Stimulated activated CD8-positive, alpha-beta memory T cell treated with anti-CD3 and anti-CD28 coated beads, Interleukin-12 subunit alpha, Interleukin-12 subunit beta, amount 100 ng/mL, for 24 hours (primary cell): Measurements from ENCODE around the gene DPYSL4.

ENCODE experiments used
- DNase-seq: peaks from one replicate; pipeline ENCODE4 v3.0.0-alpha.2; 2020; ENCODE audit errors: extremely low read depth

DPYSL4 gene

DNA sequence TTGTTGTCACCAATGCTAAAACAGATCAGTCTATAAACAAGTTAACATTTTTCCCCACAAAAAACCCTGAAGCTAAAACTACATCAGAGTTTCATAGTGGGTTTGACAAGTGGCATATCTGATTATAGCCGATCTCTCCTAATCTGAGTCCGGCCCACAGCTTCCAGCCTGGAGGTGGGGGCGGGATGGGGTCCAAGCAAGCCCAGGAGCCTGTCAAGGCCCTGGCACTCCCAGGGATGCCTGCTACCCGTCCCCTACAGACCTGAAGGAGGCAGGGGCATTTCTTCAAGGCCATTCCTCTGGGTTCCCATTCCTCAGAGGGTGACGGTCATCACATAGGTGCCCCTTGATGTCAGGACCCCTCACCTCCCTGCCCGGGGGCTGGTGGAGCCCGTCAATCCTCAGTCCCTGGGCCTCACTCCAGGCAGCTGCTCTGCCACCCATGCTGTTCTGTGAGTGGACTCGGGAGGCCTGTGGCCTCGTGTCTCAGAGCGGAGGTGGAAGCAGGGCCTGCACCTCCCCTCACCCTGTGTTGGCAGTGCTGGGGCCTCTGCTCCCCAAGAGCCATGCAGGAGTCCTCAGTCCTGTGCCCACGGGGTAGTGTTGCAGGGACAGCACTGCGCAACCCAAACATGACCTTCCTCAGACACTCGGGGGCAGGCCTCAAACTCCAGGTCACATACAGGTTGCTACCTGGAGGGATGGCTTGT lies 8.8 kb downstream of the DPYSL4 start:
- no peak for DNase-seq

DNA sequence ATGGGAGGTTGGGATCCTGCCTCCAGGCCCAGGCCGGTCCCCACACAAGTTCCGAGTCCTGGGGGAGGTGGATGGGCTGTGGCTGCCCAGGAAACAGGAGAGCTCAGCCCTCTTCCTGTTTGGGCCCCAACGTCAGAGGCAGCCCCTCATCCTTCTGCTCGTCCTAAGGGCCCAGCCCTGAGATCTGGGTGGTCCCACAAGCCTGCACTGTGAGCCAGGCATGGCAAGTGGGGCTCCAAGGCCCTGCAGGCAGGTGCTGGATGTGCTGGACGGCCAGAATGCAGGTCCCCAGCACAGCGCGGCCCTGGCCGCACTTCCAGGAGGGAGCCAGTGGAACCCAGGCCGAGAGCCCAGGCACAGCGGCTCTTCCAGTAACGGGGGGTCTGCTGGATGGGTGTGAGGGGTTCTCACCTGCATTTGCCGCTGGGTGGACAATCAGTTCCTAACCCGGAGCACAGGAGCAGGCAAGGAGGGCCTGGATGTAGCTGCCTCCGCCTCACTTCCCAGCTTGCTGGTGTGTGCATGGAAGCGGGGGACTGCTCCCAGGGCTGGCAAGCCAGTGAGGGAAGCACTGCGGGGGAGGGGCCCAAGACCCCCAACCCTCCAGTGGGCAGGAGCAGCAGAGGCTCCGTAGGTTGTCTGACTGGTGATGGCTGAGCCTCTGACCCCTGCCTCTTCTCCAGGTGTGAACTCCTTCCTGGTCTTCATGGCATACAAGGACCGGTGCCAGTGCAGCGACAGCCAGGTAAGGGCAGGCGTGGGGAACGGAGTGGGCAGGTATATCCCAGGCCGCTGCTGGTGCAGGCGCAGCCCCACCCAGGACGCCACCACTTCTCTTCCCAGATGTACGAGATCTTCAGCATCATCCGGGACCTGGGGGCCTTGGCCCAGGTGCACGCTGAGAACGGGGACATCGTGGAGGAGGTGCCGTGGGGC lies 9.7 kb downstream of the DPYSL4 start:
- DNase-seq: no peak

DNA sequence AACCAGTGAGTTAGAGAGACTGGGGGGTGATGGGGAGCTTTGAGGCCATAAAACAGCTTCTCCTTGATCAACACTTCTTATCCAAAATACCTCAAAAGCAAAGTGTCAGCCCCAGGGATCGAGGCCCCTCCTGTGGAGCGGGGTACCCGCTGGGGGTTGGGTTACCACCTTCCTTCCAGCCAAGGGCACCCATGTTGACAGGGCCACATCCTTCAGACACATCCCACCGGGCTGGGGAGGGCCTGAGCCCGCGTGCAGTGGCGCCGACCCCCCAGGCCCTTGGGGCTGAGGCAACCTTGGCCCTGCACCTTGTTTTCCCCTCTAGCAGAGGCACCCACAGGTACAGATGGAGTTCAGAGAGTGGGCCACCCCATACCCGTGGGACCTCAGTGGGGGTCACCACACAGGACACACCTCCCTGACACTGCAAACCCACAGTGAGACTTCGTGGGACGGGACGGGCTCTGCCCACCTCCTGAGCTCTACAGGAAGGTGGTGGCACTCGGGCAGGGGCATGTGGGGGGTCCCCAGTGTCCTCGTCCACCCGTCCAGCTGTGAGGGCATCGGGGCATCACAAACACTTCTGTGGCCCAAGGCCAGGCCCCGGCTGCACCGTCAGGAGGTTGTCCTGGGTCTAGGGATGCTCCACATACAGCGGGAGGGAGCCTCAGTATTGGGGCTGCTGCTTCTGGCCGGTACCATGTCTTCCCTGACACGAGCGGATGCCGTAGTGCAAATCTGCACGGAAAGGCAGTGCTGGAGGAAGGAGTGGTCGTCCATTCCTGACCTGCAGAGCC lies 10.7 kb downstream of the DPYSL4 start:
- no peak for DNase-seq

DNA sequence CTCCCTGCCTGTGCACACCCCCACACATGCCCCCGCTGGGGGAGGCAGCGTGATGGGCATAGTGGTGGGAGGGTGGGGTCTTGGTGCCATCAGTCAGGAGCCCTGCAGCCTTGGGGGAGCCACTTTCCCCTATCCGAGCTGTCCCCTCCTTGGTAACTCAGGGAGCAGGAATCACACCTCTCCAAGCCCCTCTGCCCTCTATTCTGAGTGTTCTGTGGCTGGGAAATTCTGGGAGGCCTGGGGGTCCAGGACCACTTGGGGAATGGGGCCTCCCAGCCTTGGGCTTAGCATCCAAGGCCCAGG lies 11.3 kb downstream of the DPYSL4 start:
- DNase-seq: no peak

DNA sequence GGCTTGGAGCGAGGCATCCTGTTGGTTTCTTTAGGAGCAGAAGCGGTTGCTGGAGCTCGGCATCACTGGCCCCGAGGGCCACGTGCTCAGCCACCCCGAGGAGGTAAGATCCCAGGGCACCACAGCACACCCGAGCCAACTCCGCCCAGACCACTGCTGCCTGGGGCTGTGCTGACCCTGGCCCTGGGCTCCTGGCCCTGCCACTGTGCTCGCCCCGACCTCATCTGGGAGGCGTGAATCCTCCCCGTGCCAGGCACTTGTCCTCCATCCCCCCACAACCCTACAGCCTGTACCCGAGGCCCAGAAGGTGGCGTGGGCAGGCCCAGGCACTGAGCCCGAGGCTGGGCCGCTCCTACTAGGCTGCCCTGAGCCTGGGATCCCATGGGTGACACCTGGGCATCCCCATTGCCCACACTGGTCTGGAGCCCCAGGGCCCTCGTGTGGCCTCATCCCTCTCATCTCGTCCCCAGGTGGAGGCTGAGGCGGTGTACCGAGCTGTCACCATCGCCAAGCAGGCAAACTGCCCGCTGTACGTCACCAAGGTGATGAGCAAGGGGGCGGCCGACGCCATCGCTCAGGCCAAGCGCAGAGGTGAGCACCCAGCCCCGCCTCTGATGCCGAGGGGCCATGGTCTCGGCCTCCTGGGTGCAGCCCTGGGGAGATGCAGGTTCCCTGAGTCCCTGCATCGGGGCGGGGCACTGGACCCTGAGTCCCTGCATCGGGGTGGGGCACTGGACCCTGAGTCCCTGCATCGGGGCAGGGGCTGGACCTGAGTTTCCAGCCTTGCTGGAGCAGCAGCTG lies 11.8 kb downstream of the DPYSL4 start:
- DNase-seq: no peak

DNA sequence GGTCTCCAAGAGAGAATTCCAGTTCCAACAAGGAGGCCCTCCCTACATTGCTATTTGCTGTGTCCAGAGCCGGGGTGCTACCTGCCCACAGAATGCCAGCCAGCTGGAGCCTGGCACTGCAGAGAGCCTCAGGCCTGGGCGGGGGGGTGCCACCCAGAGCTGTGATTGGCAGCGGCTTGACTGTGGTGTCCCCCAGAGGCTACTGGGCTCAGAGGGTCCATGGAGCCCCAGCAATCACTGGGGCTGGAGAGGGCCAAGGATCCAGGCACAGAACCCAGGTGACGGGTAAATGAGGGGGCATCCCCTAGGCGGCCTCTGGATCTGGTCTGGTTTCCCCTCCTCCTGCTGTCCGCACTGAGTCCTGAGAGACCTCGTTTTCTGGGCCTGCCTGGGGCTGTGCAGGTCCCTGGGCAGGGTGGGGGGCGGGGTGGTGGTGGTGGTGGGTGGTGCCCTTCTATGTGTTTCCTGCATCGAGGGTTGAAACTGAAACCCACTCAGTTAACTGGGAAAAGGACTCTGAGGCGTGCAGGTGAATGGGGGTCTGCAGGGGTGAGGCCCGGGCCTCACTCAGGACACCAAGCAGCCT lies 12.6 kb downstream of the DPYSL4 start:
- DNase-seq: no peak

DNA sequence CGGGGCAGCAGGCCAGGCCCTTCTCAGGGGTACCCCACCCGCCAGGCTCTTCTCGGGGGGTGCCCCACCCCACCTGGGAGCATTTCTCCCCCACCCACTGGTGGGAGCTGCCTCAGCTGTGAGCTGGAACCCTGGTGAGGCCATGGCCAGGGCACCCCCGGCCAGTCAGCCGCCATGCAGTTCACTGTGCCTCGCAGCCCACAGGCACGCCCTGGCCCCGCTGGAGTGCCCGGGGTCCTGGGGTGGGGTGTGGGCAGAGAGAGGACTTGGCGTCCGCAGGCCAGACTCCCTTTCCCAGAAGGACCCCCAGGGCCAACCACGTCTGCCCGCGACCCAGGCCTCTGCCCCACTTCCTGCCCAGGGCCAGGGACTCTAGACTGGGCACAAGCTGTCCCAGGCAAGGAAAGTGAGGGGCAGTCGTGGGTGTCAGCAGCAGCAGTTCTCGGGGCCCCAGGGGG lies 13.1 kb downstream of the DPYSL4 start:
- no peak for DNase-seq

DNA sequence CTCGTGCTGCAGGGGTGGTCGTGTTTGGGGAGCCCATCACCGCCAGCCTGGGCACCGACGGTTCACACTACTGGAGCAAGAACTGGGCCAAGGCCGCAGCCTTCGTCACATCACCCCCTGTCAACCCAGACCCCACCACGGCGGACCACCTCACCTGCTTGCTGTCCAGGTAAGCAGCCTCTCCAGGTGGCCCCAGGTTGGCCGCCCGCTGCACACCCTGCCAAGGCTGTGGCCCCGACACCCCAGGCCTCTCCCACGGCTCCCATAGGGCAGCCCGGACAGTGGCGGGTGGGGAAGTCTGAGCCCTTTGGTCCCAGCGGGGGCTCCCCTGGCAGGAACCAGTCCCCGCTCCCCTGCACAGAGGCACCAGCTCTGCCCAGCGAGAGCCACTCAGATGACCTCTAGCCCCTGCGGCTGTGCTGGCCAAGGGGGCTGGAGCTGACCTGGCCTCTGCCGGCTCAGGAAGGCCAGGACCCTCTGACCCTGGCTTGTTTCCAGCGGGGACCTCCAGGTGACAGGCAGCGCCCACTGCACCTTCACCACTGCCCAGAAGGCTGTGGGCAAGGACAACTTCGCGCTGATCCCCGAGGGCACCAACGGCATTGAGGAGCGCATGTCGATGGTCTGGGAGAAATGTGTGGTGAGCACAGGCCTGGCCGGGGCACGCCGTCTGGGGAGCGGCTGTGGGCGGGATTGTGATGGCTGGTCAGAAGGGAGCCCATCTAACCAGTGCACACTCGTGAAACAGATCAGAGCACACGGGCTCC lies 13.8 kb downstream of the DPYSL4 start:
- no peak for DNase-seq

DNA sequence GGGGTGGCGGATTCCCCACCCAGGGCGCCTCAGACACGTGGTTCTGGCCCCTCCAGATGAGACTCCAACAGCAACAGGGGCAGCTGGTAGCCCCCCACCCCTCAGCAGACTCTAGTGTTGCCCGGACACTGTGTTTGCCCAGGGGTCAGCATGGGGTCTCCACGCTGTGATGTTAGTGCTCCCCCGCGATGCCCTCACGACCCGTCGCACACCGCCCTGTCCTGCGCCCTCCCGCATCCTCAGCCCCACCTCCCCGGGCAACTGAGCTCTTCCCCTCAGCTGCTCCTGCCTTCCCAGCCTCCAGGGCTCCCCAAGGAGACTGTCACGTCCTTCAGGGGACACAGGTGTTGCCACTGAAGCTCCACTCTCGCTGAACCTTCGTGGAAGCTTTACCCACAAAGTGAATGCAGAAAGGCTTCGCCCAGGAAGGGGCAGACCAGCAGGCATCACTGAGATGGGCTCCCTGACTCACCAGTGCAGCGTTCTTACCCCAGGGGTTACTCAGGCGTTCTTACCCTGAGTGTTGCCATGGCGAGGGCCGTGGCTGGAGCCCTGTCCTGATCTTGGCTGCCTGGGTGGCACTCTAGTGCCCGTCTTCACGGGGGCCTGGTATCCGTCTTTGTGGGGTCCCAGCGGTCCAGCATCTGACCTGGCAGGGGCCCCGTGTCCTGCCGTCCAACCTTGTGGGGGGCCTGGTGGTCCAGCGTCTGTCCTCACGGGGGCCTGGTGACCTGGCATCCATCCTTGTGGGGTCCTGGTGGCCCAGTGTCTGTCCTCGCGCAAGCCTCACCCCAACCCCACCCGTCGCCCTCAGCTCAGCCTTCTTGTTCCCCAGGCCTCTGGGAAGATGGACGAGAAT lies 14.6 kb downstream of the DPYSL4 start:
- no peak for DNase-seq

DNA sequence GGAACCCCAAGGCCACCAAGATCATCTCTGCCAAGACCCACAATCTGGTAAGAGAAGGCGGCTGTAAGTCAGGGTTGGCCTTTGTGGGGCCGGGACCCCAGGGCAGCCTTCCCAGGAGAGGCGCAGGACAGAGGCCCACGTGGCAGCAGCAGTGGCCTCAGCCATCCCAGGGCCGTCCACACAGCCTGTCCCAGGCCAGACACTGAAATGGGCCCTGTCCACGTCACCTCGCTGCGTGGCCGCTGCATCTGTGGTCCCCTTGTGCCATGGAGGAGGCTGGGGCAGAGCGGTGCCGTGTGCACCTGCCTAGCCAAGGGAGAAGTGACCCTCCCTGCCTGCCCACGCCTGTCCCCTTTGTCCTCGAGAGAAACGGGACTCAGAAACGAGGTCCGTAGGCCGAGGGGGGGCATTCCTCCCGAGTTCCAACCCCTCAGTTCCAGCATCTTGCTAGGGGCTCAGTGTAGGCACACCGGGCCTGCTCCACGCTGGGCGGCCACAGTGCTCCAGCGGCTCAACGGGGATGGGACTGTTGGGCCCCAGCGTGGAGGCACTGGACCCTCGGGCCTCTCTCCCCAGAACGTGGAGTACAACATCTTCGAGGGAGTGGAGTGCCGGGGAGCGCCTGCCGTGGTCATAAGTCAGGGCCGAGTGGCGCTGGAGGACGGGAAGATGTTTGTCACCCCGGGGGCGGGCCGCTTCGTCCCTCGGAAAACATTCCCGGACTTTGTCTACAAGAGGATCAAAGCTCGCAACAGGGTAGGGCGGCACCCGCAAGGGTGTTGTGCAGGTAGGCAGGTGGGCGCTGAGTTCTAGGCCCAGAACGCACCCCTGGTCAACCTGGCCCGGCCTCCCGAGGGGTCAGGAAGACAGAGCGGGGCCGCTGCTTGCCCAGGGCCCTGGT lies 15.6 kb downstream of the DPYSL4 start:
- DNase-seq: no peak

DNA sequence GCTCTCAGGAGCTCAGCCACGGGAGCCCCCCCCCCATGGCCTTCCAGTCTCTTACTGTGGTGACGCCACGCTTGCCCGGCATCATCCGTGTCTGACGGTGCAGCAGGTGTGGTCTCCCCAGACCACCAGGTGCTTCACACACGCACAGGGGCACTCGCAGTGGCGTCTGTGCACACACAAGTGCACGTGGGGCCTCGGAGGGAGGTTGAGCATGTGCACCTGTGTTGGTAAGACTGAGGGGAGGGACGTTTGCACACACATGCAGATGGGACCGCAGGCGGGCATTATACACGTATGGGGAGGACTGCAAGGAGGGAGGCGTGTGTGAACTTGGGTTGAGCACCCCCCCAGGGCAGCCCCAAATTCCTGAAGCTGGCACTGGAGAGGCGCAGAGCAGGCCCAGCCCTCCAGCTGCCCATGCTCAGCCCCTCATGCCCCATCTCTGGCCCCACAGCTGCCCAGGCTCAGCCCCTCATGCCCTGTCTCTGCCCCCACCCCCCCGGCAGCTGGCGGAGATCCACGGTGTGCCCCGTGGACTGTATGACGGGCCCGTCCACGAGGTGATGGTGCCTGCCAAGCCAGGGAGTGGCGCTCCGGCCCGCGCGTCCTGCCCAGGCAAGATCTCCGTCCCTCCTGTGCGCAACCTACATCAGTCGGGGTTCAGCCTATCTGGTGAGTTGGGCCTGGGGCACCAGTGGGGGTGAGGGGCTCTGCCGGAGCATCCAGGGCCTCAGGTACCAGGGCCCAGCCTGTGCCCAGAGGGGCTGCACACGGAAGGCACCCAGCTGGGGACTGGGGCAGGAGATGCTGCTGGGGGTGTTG lies 16.7 kb downstream of the DPYSL4 start:
- no peak for DNase-seq

DNA sequence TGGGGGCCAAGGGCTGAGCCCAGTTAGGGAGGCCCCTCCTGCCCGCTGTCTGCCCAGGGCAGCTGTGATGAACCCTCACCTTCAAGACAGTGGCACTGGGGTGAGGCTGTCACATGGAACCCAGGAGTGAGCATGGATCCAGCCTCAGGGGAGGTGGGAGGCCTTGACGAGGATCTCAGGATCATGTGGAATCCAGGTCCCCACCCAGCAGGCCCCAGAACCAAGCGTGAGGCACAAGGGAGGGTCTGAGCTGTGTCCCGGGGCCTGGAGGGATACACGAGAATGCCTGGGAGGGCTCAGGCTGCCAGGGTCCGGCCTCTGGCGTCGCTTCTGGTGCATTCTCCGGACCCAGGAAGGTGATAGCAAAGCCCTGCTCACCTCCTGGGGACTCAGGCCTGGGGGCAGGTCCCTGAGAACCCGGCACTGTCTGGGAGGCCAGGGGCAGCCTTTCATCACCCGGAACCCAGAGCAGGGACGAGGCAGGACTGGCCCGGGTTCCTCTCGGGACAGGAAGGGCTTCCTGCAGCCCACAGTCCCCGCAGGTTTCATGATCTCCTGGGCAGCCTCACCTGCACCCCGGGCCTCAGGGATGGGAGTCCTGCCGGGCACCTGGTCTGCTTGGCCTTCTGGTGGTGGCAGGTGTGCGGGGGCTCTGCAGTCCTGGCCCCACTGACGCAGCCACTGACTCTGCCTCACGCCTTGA lies 17.5 kb downstream of the DPYSL4 start:
- no peak for DNase-seq

DNA sequence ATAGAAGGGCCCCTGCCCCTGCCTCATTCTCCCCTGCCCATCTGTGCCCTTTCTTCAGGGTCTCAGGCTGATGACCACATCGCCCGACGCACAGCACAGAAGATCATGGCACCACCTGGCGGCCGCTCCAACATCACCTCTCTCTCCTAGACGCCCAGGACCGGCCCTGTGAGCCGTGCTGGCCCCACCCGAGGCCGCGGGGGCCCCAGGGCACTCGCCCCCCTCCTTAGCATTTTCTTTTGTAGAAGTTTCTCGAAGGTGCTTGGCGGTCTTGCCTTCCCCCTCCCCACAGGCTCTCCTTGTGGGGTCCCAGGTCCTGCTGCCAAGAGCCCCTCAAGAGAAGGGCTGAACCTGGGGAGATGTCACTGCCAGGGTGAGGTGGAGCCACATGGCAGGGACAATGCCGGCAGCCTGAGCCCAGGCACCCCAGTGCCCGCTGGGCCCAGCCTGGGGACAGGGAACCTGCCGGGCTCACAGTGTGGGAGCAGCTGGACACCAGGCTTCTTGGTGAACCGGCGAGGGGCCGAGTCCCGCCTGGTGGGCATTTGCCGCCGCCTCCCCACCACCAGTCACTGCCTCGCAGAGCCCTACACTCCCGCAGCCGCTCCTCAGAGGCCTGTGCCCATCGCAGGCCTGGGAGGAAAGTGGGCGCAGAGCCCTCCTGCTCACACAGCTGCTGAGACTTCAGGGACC lies 18.2 kb downstream of the DPYSL4 start:
- no peak for DNase-seq

DNA sequence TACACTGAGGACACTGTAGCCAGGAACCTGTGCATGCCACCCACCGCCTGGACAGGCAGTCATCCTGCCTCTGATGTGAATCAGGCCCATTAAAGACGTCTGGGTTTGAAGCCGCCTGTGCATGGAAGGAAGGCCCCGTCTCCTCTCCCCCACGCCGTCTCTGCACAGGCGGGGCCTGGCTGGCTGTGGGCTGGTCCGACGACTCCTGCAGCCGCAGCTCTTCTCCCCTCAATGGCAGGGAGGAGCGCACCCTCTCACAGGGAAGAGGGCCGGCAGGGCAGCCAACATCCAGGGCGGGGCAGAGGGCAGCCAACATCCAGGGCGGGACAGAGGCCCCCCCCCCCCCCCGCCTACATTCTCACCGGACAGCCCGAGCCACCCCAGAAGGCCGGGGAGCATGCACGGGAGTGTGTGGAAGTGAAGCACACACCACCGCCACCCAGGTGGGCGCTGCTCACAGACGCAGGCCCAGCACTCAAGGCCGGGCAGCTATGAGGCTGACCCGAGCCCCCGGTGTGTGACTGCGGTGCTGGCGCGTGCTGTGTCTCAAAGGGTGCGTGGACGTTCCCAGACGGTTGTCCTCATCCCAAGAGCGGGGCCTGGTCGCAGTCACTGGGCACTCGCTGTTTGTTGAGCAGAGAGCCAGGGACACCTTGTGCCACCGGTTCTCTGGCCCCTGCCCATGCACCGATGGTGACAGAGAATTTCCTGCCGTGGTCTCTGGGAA lies 19.1 kb downstream of the DPYSL4 start:
- DNase-seq: no peak

DNA sequence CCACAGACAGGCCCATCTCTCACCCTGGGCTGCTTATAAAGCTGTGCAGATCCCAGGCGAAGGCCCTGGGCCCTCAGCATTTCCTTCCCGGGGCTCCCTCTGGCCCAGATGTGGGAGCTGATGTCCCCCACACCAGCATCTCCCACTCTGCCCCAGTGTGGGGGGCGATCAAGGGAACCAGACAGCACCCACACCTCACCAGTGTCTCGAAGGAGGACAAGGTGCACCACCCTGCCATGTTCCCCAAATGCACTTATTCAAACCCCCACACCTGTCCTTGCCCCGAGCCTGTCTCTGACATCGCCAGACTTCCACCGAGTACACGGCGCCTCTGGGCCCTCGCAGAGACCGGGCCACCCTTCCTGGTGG lies 19.6 kb downstream of the DPYSL4 start:
- no peak for DNase-seq
